Muscle layer of duodenum (tissue), 2 donors: ENCODE measurements around the gene HOXD8.

Experiments
- H3K27ac ChIP-seq: one replicate; pipeline ENCODE4 v1.7.0; 2013; ENCODE audit warnings: mild to moderate bottlenecking, low read length
- H3K27me3 ChIP-seq: one replicate; pipeline ENCODE4 v1.7.0; 2013; ENCODE audit warnings: low read depth, mild to moderate bottlenecking, control low read depth, low read length
- H3K36me3 ChIP-seq, 2 donors: one replicate each; pipeline ENCODE4 v1.7.0; 2013; ENCODE audit warnings: low read length in 2 of 2, control low read depth in 1 of 2, mild to moderate bottlenecking in 1 of 2; ENCODE audit not compliant: insufficient read depth in 2 of 2, control insufficient read depth in 1 of 2
- H3K4me1 ChIP-seq, 2 donors: one replicate each; pipeline ENCODE4 v1.7.0; 2013; ENCODE audit warnings: low read length in 2 of 2, mild to moderate bottlenecking in 2 of 2, control low read depth in 1 of 2, moderate library complexity in 1 of 2; ENCODE audit not compliant: insufficient read depth in 2 of 2, control insufficient read depth in 1 of 2
- H3K4me3 ChIP-seq, 2 donors: one replicate each; pipeline ENCODE4 v1.7.0; 2013; ENCODE audit warnings: low read length in 2 of 2, low read depth in 1 of 2, mild to moderate bottlenecking in 1 of 2
- H3K9me3 ChIP-seq, 2 donors: one replicate each; pipeline ENCODE4 v1.7.0; 2013; ENCODE audit warnings: low read length in 2 of 2, control low read depth in 1 of 2, mild to moderate bottlenecking in 1 of 2; ENCODE audit not compliant: control insufficient read depth in 1 of 2
- donor health status: healthy.

The HOXD8 gene

DNA sequence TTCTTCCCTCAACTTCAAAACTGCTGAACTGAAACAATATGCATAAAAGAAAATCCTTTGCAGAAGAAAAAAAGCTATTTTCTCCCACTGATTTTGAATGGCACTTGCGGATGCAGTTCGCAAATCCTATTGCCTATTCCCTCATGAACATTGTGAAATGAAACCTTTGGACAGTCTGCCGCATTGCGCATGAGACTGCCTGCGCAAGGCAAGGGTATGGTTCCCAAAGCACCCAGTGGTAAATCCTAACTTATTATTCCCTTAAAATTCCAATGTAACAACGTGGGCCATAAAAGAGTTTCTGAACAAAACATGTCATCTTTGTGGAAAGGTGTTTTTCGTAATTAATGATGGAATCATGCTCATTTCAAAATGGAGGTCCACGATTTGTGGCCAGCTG is 8.4 kb downstream of the HOXD8 start:
- Histone ChIP-seq H3K27ac (no peak overlapping the region), H3K27me3 (peaks cover 83% of the 10 kb centered on the region), H3K4me3 (peak overlapping the region in 1 of 2 donors; percentile 17), H3K9me3 (peaks cover 0 to 5% of the 10 kb centered on the region in 2 donors), H3K4me1 (peaks cover 0 to 19% of the 10 kb centered on the region in 2 donors), H3K36me3 (no peaks in the 10 kb centered on the region)

DNA sequence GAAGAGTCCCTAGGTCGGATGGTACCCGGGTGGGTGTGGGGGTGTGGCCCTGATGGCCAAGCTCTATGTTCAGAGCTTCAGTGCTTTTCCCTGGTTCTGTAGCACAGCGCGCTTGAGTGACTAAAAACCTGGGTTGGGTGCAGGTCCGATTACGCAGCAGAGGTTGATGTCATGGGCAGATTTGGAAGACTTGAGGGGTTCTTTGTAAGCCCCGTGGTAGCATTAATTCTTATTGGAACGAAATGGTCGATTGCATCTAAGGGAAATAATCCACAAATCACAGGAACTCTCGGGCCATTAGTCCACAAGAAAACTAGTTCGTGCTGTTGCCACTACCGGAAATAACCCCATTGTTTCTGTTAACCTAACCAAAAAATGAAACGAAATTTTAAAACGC is 9.0 kb downstream of the HOXD8 start:
- Histone ChIP-seq H3K4me3 (no peak overlapping the region), H3K27me3 (peaks cover 77% of the 10 kb centered on the region), H3K4me1 (peaks cover 0 to 19% of the 10 kb centered on the region in 2 donors), H3K27ac (peak overlapping the region; percentile 36), H3K36me3 (no peaks in the 10 kb centered on the region), H3K9me3 (peaks cover 0 to 5% of the 10 kb centered on the region in 2 donors)

DNA sequence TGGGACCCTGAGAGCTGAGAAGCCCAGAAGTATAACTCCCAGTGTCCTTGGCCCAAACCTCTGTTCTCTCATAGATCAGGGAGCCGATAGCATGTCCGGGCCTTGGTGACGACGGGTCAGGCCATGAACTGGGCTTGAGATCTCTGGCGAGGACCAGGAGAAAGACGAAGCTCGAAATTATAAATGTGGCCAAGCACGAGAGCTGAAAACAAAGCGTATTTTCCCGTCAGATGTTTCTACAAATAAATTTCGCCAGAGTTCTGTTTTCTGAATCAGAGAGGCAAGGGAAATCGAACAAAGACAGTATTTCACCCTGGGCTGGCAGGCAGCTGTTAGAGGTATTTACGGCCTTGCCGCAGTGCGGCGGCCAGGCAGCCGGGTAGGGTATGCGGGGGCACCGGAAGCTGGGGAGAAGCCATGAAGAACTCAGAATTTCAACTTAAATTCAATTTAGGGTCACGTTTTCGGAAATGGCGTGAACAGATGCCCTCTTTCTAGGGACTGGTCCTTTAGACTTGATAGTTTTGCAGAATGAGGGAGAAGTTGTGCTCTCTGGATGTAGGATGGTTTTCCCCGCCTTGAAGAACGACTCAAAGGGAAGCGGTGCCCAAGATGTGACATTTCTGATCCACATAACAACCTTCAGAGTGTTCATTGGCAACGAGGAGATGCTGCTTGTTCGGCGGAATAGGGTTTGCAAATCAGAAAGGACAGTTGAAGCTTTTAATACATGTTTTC is 9.6 kb downstream of the HOXD8 start:
- Histone ChIP-seq H3K4me1 (peaks cover 0 to 19% of the 10 kb centered on the region in 2 donors), H3K4me3 (no peak overlapping the region), H3K27me3 (peaks cover 72% of the 10 kb centered on the region), H3K9me3 (peaks cover 0 to 5% of the 10 kb centered on the region in 2 donors), H3K27ac (peak overlapping the region; percentile 36), H3K36me3 (no peaks in the 10 kb centered on the region)

DNA sequence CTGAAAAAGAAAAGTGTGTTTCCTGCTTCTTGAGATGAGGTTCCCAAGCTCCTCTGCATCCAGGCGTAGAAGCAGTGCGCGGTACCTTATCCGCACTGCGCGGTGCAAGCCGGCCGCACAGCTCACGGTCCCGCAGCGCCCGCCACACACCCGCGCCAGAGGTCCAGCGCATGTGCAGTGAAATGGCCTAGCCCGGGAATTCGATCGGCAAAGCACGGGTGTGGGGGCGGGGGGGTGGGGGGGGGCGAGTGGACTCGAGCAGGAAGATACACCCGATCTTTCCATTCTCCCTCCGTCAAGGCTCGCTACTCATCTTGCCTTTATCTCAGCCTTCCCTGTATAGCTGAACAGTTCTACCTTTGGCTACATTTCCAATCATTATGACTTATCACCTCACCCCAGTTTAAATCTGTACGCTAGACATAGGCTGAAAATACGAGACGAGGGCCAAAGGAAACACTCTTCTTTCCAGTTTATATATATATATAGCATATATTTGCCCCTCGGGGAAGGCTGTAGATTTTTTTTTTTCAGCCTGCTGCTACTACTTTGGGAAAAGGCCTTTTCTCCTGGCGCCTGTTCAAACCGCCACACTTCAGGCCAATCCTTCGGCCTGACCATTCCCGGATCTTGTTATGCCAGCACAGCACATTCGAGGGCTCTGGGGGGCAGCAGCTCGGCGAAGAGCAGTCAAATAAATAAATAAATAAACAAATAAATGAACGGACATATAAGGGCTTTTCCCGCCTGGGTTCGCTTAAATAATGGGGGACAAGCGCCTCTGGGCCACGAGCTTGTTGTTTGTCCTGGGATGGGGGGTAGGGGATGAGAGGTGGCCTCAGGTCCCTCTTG is 10.4 kb downstream of the HOXD8 start:
- H3K4me1 ChIP-seq, result peaks cover 0 to 19% of the 10 kb centered on the region in 2 donors
- peaks cover 68% of the 10 kb centered on the region for H3K27me3 ChIP-seq
- H3K27ac ChIP-seq, result peak overlapping the region; percentile 36
- H3K36me3 ChIP-seq, result no peaks in the 10 kb centered on the region
- H3K4me3 ChIP-seq, result peak overlapping the region; percentile 26 to 59
- H3K9me3 ChIP-seq, result peaks cover 0 to 5% of the 10 kb centered on the region in 2 donors

DNA sequence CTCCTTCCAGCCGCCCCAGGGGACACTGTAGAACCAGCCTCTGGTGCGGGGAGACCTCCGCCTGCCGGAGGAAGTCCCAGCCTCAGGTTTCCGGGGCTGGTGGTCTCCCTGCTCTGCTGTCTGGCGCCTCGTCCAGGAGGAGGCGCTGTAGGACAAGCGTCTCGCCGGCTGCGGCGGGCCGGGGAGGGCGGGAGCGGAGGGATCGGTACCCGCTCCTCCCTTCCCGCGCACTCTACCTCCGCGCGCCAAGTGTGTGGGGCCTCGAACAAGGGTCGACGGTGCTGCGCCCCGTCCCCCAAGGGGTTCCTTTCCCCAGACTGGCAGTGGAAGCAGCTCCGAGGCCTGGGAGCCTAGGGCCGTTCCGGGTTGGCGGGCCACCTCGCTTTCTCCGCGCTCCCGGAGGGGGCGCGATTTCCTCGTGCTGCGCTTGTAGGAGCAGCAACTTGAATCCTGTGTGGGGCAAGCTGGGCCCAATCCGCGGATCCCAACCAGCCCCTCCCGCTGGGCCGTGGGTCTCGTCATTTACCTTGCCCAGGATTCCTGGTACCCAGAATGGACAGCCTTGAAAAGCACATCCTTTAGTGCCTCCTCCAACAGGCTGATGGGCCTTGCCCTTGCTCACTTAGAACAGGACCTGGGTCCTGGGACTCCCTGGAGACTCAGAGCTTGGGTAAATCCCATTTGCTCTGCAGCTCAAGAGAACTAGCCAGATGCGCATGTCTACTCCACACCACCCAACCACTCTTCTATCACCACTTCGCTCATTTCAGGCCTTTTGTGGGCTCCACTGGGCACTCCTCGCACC is 11.2 kb downstream of the HOXD8 start:
- Histone ChIP-seq H3K36me3 (no peaks in the 10 kb centered on the region), H3K9me3 (peaks cover 0 to under 1% of the 10 kb centered on the region in 2 donors), H3K4me3 (peak overlapping the region; percentile 26 to 59), H3K27me3 (peaks cover 68% of the 10 kb centered on the region), H3K27ac (no peak overlapping the region), H3K4me1 (peaks cover 0 to 19% of the 10 kb centered on the region in 2 donors)

DNA sequence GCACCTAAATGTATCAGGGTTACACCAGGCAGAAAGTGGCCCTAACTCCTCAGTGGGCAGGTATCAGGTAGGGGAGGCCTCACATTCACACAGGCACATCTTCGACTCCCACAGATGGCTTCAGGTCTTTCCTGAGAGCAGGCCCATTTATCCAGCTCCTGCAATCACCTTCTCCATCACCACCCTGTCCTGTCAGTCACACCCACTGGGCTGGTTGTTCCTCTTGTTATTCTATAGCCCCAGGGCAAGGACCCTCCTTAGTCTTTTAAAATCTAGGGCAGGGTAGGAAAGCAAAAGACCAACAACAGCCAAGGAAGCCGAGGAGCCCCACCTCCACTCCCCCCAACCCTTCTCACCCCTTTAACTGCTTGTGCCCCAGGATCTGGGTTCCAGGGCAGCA is 12.8 kb downstream of the HOXD8 start:
- Histone ChIP-seq H3K9me3 (peaks cover 0 to 5% of the 10 kb centered on the region in 2 donors), H3K4me1 (peaks cover 0 to 13% of the 10 kb centered on the region in 2 donors), H3K4me3 (no peak overlapping the region), H3K27ac (no peak overlapping the region), H3K27me3 (peaks cover 70% of the 10 kb centered on the region), H3K36me3 (no peaks in the 10 kb centered on the region)

DNA sequence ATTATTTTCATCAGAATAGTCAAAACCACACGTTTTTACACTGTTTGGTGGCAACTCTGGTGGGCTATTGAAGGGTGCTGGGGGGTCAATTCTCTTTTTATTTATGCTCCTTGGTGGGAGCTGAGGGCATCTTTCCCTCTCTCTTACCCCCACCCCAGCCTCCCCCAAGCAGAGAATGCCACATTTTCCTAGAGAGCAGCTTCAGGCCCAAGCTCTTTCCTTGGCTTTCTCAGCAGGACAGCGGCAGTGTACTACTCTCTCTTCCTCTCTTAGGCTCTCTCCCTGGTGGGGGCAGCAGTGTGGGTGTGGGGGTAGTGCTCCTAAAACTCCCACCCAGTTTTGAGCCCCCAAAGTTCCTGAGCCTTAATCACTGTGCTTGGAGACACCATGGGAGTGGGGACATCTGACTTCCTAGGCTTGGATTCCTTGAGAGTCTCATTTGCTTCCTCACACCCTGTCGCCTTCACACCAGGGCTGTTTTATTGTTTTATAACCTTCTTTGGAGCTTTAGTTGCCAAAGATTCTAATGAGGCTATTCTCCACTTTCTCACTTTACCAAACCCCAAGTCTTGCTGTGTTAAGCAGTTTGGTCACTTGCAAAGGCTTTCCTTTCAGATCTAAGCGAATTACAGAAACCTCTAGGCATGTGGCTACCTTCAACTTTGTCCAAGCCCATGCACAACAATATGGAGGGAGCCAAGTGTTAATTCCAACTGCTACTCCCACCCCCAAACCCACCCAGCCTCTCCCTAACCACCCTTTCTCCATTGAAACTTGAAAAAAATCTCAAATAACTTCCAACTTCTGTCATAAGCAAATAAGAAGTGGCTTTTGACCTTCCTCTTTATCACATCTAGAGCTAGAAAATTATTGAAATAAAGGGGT is 15.8 kb downstream of the HOXD8 start:
- Histone ChIP-seq H3K36me3 (no peaks in the 10 kb centered on the region), H3K4me3 (no peak overlapping the region), H3K27me3 (peaks cover 70% of the 10 kb centered on the region), H3K9me3 (peaks cover 0 to 9% of the 10 kb centered on the region in 2 donors), H3K27ac (no peak overlapping the region), H3K4me1 (peaks cover 0 to 13% of the 10 kb centered on the region in 2 donors)

DNA sequence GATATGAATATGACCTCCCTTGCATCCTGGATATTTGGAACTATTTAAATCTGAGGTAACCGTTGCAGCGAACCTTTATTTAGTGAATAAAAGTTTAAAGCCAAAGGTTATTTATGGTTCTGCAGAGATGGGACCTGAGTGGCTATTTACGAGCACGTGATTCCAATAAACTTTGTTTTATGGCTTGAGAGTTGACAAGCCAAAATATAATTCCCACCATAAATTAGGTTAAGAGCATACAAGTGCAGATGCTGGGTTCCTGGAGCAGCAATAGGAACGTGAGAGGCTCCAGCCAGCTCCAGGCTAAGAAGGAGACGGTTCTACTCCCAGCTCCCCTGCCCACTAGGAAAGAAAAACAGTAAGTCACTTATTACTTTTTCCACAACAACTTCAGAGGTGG is 16.6 kb downstream of the HOXD8 start:
- no peaks in the 10 kb centered on the region for H3K36me3 ChIP-seq
- H3K4me1 ChIP-seq, result peaks cover 0 to 6% of the 10 kb centered on the region in 2 donors
- peaks cover 70% of the 10 kb centered on the region for H3K27me3 ChIP-seq
- H3K27ac ChIP-seq, result no peak overlapping the region
- no peak overlapping the region for H3K4me3 ChIP-seq
- H3K9me3 ChIP-seq, result peaks cover 0 to 9% of the 10 kb centered on the region in 2 donors

DNA sequence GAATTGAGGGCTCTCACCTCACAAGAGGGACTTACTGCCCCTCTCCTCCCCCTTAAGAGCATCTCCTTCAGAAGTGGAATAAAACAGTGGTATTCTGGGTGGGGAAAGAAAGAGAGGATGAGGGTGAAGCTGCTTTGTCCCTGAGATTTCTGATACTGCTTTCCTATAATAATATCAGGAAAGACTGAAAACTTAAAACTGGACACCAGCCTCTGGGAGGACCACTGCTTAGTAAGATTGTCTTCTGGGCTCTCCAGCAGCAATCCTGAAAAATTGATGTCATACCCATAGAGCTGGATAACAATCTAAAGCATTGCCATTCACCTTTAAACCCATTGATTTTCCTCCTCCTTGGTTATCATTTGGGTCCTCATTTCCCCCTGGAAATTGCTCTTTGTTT is 17.1 kb downstream of the HOXD8 start:
- Histone ChIP-seq H3K27me3 (peaks cover 70% of the 10 kb centered on the region), H3K9me3 (peaks cover 0 to 9% of the 10 kb centered on the region in 2 donors), H3K27ac (no peak overlapping the region), H3K36me3 (no peaks in the 10 kb centered on the region), H3K4me1 (peaks cover 0 to 11% of the 10 kb centered on the region in 2 donors), H3K4me3 (no peak overlapping the region)

DNA sequence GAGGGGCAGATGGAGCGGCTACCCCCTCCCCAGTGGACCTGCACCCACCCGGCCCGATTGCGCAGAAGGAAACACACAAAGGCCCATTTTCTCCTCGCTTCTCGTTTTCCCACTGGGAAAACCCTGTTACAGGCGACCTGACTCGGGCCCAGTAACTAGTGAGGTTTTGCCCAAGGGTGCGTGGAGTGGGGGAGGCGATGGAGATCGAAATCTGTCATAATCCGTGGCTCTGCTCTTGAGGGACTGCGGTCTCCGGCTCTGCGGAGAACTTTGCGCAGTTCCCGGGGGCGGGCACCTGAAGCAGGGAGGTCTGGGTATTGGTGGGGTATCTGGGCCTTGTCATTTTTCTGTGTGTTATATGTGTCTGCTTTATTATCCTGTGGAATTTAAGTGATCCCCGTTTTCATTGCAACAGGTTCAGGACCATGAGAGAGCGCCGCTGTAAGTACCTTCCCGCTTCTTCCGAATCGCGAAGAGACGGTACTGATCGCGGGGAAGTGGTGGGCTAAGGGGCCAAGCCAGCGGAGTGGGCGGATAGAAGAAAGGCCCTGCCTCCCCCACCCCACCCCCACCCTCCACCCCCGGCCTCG is 17.8 kb downstream of the HOXD8 start:
- H3K27me3 ChIP-seq, result peaks cover 71% of the 10 kb centered on the region
- no peak overlapping the region for H3K27ac ChIP-seq
- peaks cover 0 to 9% of the 10 kb centered on the region in 2 donors for H3K9me3 ChIP-seq
- no peak overlapping the region for H3K4me3 ChIP-seq
- no peaks in the 10 kb centered on the region for H3K36me3 ChIP-seq
- H3K4me1 ChIP-seq, result peaks cover 0 to 15% of the 10 kb centered on the region in 2 donors
